ENCODE data around the gene EML3. TPM values are rescaled to one million over a fixed set of nuclear protein-coding genes. Genes with fewer than 3 reads are reported as not detected.

The EML3 gene
- total RNA-seq, 1 donor from 2014 or later = 4.0 TPM

GRCh38 chr11:62599069-62599696, 13.4 kb downstream of the EML3 start:
- H3F3A ChIP-seq (ENCODE audit: low read depth) = peaks cover 63% of the 10 kb centered on the region
- H3K4me3 ChIP-seq = peak overlapping the region; percentile 87
- peaks cover 23% of the 10 kb centered on the region for H3K4me1 ChIP-seq
- no peaks in the 10 kb centered on the region for H3K36me3 ChIP-seq
- Mint-ChIP-seq H3K27me3 (ENCODE audit: insufficient read depth, low read depth) (peaks cover 5% of the 10 kb centered on the region), H3K27ac (peak overlapping the region; percentile 92), H3K36me3 (peaks cover 37% of the 10 kb centered on the region), H3K9me3 (no peaks in the 10 kb centered on the region), H3K4me3 (peak overlapping the region; percentile 99), H3K4me1 (peaks cover 40% of the 10 kb centered on the region)
- H3K27me3 ChIP-seq = peaks cover 22% of the 10 kb centered on the region
- no peak overlapping the region for H3K27ac ChIP-seq
- peaks cover 36% of the 10 kb centered on the region for H3K79me2 ChIP-seq (ENCODE audit: low read depth)
- no peak overlapping the region for H3K9ac ChIP-seq
- peak overlapping the region; percentile 92 for H3K4me2 ChIP-seq
- no peaks in the 10 kb centered on the region for H3K9me3 ChIP-seq (ENCODE audit: low read depth)
- TF ChIP-seq EZH2phosphoT487 (IDR thresholded peaks at IDR 0.05) = no peak
- TF ChIP-seq, protein P1, sequence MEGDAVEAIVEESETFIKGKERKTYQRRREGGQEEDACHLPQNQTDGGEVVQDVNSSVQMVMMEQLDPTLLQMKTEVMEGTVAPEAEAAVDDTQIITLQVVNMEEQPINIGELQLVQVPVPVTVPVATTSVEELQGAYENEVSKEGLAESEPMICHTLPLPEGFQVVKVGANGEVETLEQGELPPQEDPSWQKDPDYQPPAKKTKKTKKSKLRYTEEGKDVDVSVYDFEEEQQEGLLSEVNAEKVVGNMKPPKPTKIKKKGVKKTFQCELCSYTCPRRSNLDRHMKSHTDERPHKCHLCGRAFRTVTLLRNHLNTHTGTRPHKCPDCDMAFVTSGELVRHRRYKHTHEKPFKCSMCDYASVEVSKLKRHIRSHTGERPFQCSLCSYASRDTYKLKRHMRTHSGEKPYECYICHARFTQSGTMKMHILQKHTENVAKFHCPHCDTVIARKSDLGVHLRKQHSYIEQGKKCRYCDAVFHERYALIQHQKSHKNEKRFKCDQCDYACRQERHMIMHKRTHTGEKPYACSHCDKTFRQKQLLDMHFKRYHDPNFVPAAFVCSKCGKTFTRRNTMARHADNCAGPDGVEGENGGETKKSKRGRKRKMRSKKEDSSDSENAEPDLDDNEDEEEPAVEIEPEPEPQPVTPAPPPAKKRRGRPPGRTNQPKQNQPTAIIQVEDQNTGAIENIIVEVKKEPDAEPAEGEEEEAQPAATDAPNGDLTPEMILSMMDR (IDR thresholded peaks at IDR 0.05) = no peak
- TF ChIP-seq EZH2 (IDR thresholded peaks at IDR 0.05) = no peak
- DNase-seq (ENCODE audit: low spot score) = peak; percentile 77
- no peak overlapping the region for H2AFZ ChIP-seq (replicated peaks)
- H4K20me1 ChIP-seq (ENCODE audit: low read depth) = peaks cover 31% of the 10 kb centered on the region

DNA sequence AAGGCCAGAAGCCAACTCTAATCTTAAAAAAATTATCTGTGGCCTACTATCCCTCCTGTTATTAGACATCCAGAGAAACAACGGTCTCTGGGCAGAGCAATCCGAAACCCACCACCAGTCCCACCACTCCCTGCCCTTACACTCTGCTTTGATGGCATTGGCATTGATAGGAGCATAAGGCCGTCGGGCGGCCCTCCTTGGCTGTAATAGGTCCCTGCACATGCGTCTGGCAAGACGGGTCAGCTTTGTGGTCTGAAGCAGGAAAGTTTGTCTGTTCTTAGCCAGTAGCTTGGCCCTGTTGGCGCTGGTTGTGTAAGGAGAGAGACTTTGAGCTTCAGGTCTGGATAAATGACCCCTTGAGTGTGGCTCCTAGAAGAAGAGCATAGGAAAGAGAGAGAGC, 17.5 kb downstream of the EML3 start:
- no peaks in the 10 kb centered on the region for H3K9me3 Mint-ChIP-seq
- peaks cover 36% of the 10 kb centered on the region for H3K4me1 Mint-ChIP-seq
- H3K79me2 ChIP-seq (ENCODE audit: low read depth) = peaks cover 33% of the 10 kb centered on the region
- DNase-seq (ENCODE audit: low spot score) = no peak
- H3F3A ChIP-seq (ENCODE audit: low read depth) = peaks cover 67% of the 10 kb centered on the region
- peaks cover 2% of the 10 kb centered on the region for H3K27me3 Mint-ChIP-seq (ENCODE audit: insufficient read depth, low read depth)
- H3K27ac Mint-ChIP-seq = no peak overlapping the region
- H3K4me2 ChIP-seq = no peak overlapping the region
- H3K27me3 ChIP-seq = no peaks in the 10 kb centered on the region
- H3K4me3 Mint-ChIP-seq = peak overlapping the region; percentile 21
- TF ChIP-seq EZH2phosphoT487 (IDR thresholded peaks at IDR 0.05) (no peak), EZH2 (IDR thresholded peaks at IDR 0.05) (no peak)
- TF ChIP-seq, protein P1 (IDR thresholded peaks at IDR 0.05) = no peak
- no peak overlapping the region for H3K4me3 ChIP-seq
- no peak overlapping the region for H2AFZ ChIP-seq (replicated peaks)
- H4K20me1 ChIP-seq (ENCODE audit: low read depth) = peaks cover 29% of the 10 kb centered on the region
- H3K9me3 ChIP-seq (ENCODE audit: low read depth) = no peaks in the 10 kb centered on the region
- H3K4me1 ChIP-seq = peaks cover 15% of the 10 kb centered on the region
- H3K36me3 ChIP-seq = no peaks in the 10 kb centered on the region
- no peak overlapping the region for H3K27ac ChIP-seq
- H3K9ac ChIP-seq = no peak overlapping the region
- H3K36me3 Mint-ChIP-seq = peaks cover 33% of the 10 kb centered on the region

GRCh38 chr11:62593434-62594044, 19.0 kb downstream of the EML3 start:
- Histone ChIP-seq H3K4me1 (peaks cover 6% of the 10 kb centered on the region), H2AFZ (replicated peaks) (no peak overlapping the region), H4K20me1 (ENCODE audit: low read depth) (peaks cover 13% of the 10 kb centered on the region), H3F3A (ENCODE audit: low read depth) (peaks cover 67% of the 10 kb centered on the region), H3K4me3 (no peak overlapping the region), H3K36me3 (no peaks in the 10 kb centered on the region), H3K9me3 (ENCODE audit: low read depth) (no peaks in the 10 kb centered on the region), H3K27ac (no peak overlapping the region), H3K79me2 (ENCODE audit: low read depth) (peaks cover 23% of the 10 kb centered on the region), H3K9ac (no peak overlapping the region), H3K27me3 (no peaks in the 10 kb centered on the region), H3K4me2 (no peak overlapping the region)
- Mint-ChIP-seq H3K4me1 (peaks cover 26% of the 10 kb centered on the region), H3K9me3 (no peaks in the 10 kb centered on the region), H3K36me3 (peaks cover 27% of the 10 kb centered on the region), H3K4me3 (peak overlapping the region; percentile 72), H3K27ac (no peak overlapping the region), H3K27me3 (ENCODE audit: insufficient read depth, low read depth) (peaks cover 2% of the 10 kb centered on the region)
- no peak for TF ChIP-seq EZH2 (IDR thresholded peaks at IDR 0.05)
- TF ChIP-seq, protein P1 (IDR thresholded peaks at IDR 0.05) = peak; percentile 71
- no peak for TF ChIP-seq EZH2phosphoT487 (IDR thresholded peaks at IDR 0.05)
- DNase-seq (ENCODE audit: low spot score) = peak; percentile 88
